IMR-90 (cell line): ENCODE results near the gene TNRC6C. TPM values are rescaled to one million over a fixed set of nuclear protein-coding genes. Genes with fewer than 3 reads are reported as not detected.

Experiments
- ATAC-seq: fragments of 200-7000 bp; cut with Tn5 transposase; 2 replicates; pipeline ENCODE4 v1.9.1; 2020; ENCODE audit warnings: low read depth, mild to moderate bottlenecking, moderate library complexity
- BruUV-seq: library from RNA; stranded (reverse); fragments of 400-500 nt; replicated peaks from 2 replicates; lab custom pipeline; 2021; lab: Mats Ljungman, UMichigan
- CTCF ChIA-PET: fragments of 300-600 bp; formaldehyde crosslinking; extraction: SDS; loops from one replicate; lab custom pipeline; 2021; ENCODE audit warnings: antibody characterized with exemption; lab: Yijun Ruan, JAX
- POLR2A ChIA-PET: fragments of 300-600 bp; sonication (Branson Sonifier 250); formaldehyde crosslinking; loops from one replicate; lab custom pipeline; 2022; ENCODE audit warnings: antibody characterized with exemption; ENCODE audit not compliant: unreplicated experiment; lab: Charles Lee
- DNase-seq: peaks from one replicate; pipeline ENCODE4 v3.0.0; 2013
- H2AFZ ChIP-seq: replicated peaks from 2 replicates; pipeline ENCODE3; 2013; ENCODE audit warnings: low read length, mild to moderate bottlenecking; ENCODE audit not compliant: poor library complexity
- H2AK5ac ChIP-seq: 2 replicates; pipeline ENCODE4 v1.6.1; 2013; ENCODE audit warnings: low read depth, low read length, inconsistent platforms
- H2AK9ac ChIP-seq: replicated peaks from 2 replicates; pipeline ENCODE3; 2013; ENCODE audit warnings: mild to moderate bottlenecking, low read depth, low read length, moderate library complexity; ENCODE audit not compliant: poor library complexity
- H2BK120ac ChIP-seq: 2 replicates; pipeline ENCODE4 v1.6.1; 2013; ENCODE audit warnings: low read depth, low read length, inconsistent platforms
- H2BK15ac ChIP-seq: 3 replicates; pipeline ENCODE4 v1.6.1; 2013; ENCODE audit warnings: low read depth, low read length, inconsistent platforms
- H2BK20ac ChIP-seq: 2 replicates; pipeline ENCODE4 v1.6.1; 2013; ENCODE audit warnings: low read depth, mild to moderate bottlenecking, inconsistent platforms, low read length, moderate library complexity
- H2BK5ac ChIP-seq: 2 replicates; pipeline ENCODE4 v1.6.1; 2013; ENCODE audit warnings: mild to moderate bottlenecking, low read depth, low read length, inconsistent platforms; ENCODE audit not compliant: poor library complexity, severe bottlenecking
- H3K14ac ChIP-seq: replicated peaks from 2 replicates; pipeline ENCODE4 v1.6.1; 2013; ENCODE audit warnings: low read depth, low read length, inconsistent platforms
- H3K18ac ChIP-seq: 2 replicates; pipeline ENCODE4 v1.6.1; 2013; ENCODE audit warnings: low read depth, low read length, control low read depth
- H3K23ac ChIP-seq: 2 replicates; pipeline ENCODE4 v1.6.1; 2013; ENCODE audit warnings: low read depth, low read length, inconsistent platforms
- H3K27ac ChIP-seq: 2 replicates; pipeline ENCODE4 v1.5.1; 2013; ENCODE audit warnings: mild to moderate bottlenecking, control low read depth, low read length; ENCODE audit not compliant: insufficient read depth
- H3K27me3 ChIP-seq: 2 replicates; pipeline ENCODE4 v1.6.1; 2013; ENCODE audit warnings: low read length; ENCODE audit not compliant: control insufficient read depth, insufficient read depth
- H3K36me3 ChIP-seq: 2 replicates; pipeline ENCODE4 v1.6.1; 2013; ENCODE audit warnings: low read length, mixed read lengths; ENCODE audit not compliant: control insufficient read depth, insufficient read depth
- H3K4ac ChIP-seq: 2 replicates; pipeline ENCODE4 v1.6.1; 2013; ENCODE audit warnings: low read depth, low read length, inconsistent platforms
- H3K4me1 ChIP-seq: 2 replicates; pipeline ENCODE4 v1.6.1; 2013; ENCODE audit warnings: low read length, mixed read lengths; ENCODE audit not compliant: control insufficient read depth, insufficient read depth
- H3K4me2 ChIP-seq: 2 replicates; pipeline ENCODE4 v1.6.1; 2013; ENCODE audit warnings: low read depth, mild to moderate bottlenecking, control low read depth, low read length, moderate library complexity
- H3K4me3 ChIP-seq: 2 replicates; pipeline ENCODE4 v1.5.1; 2013; ENCODE audit warnings: low read depth, mild to moderate bottlenecking, control low read depth, low read length, moderate library complexity; ENCODE audit not compliant: insufficient read depth
- H3K56ac ChIP-seq: 2 replicates; pipeline ENCODE4 v1.6.1; 2013; ENCODE audit warnings: low read length, inconsistent platforms; ENCODE audit not compliant: insufficient read depth; ENCODE audit errors: extremely low read depth
- H3K79me1 ChIP-seq, 2 experiments: 2 replicates each; pipeline ENCODE4 v1.6.1; 2013; ENCODE audit warnings: low read length in 2 of 2, inconsistent platforms in 1 of 2, low read depth in 1 of 2
- H3K9ac ChIP-seq: 2 replicates; pipeline ENCODE4 v1.6.1; 2013; ENCODE audit warnings: low read depth, low read length, control low read depth
- H3K9me1 ChIP-seq: 2 replicates; pipeline ENCODE4 v1.6.1; 2013; ENCODE audit warnings: low read length, inconsistent platforms; ENCODE audit not compliant: insufficient read depth
- H3K9me3 ChIP-seq: 2 replicates; pipeline ENCODE4 v1.6.1; 2013; ENCODE audit warnings: low read length; ENCODE audit not compliant: control insufficient read depth, insufficient read depth
- H4K20me1 ChIP-seq: 2 replicates; pipeline ENCODE4 v1.6.1; 2013; ENCODE audit warnings: low read length, inconsistent platforms; ENCODE audit not compliant: insufficient read depth
- H4K5ac ChIP-seq: 2 replicates; pipeline ENCODE4 v1.6.1; 2013; ENCODE audit warnings: mild to moderate bottlenecking, low read depth, low read length, control low read depth
- H4K8ac ChIP-seq, 2 experiments: 2 replicates each; pipeline ENCODE4 v1.6.1; 2013; ENCODE audit warnings: low read depth in 2 of 2, low read length in 2 of 2, control low read depth in 1 of 2, inconsistent platforms in 1 of 2
- H4K91ac ChIP-seq: 2 replicates; pipeline ENCODE4 v1.6.1; 2013; ENCODE audit warnings: low read depth, low read length, inconsistent platforms; ENCODE audit not compliant: insufficient read depth
- BHLHE40 ChIP-seq: fragments of 150-350 bp; IDR thresholded peaks from 2 replicates; pipeline ENCODE4 v1.6.1; 2016; ENCODE audit warnings: mild to moderate bottlenecking, low read depth, low read length
- CEBPB ChIP-seq: IDR thresholded peaks from 2 replicates; pipeline ENCODE4 v1.6.1; 2012; ENCODE audit warnings: low read depth, low read length, improper control_type of control experiment
- CHD1 ChIP-seq: IDR thresholded peaks from 2 replicates; pipeline ENCODE4 v1.6.1; 2012; ENCODE audit warnings: low read depth, low read length, improper control_type of control experiment
- CTCF ChIP-seq: conservative IDR thresholded peaks from 2 replicates; pipeline ENCODE4 v1.5.1; 2012; ENCODE audit warnings: mild to moderate bottlenecking, low read depth, low read length, improper control_type of control experiment
- ELK1 ChIP-seq: fragments of 150-350 bp; IDR thresholded peaks from 2 replicates; pipeline ENCODE4 v1.6.1; 2016; ENCODE audit warnings: low read depth, mild to moderate bottlenecking, low read length, moderate library complexity, borderline replicate concordance
- FOS ChIP-seq: fragments of 150-350 bp; IDR thresholded peaks from 2 replicates; pipeline ENCODE4 v1.6.1; 2016; ENCODE audit warnings: low read depth, low read length
- MAFK ChIP-seq: IDR thresholded peaks from 2 replicates; pipeline ENCODE4 v1.6.1; 2012; ENCODE audit warnings: low read depth, low read length, improper control_type of control experiment
- MAZ ChIP-seq: IDR thresholded peaks from 2 replicates; pipeline ENCODE4 v1.6.1; 2012; ENCODE audit warnings: low read depth, mild to moderate bottlenecking, low read length, improper control_type of control experiment, moderate library complexity, borderline replicate concordance
- MXI1 ChIP-seq: IDR thresholded peaks from 2 replicates; pipeline ENCODE4 v1.6.1; 2012; ENCODE audit warnings: low read depth, mild to moderate bottlenecking, low read length, moderate library complexity, borderline replicate concordance
- NFE2L2 ChIP-seq: fragments of 150-350 bp; IDR thresholded peaks from 2 replicates; pipeline ENCODE4 v1.6.1; 2016; ENCODE audit warnings: low read depth, mild to moderate bottlenecking, low read length
- POLR2A ChIP-seq: IDR thresholded peaks from 2 replicates; pipeline ENCODE4 v1.6.1; 2012; ENCODE audit warnings: mild to moderate bottlenecking, low read depth, low read length
- RAD21 ChIP-seq: IDR thresholded peaks from 2 replicates; pipeline ENCODE4 v1.6.1; 2012; ENCODE audit warnings: low read length, improper control_type of control experiment
- RCOR1 ChIP-seq: IDR thresholded peaks from 2 replicates; pipeline ENCODE4 v1.6.1; 2012; ENCODE audit warnings: mild to moderate bottlenecking, low read length, improper control_type of control experiment; ENCODE audit not compliant: insufficient replicate concordance
- RFX5 ChIP-seq: IDR thresholded peaks from 2 replicates; pipeline ENCODE4 v1.8.0; 2012; ENCODE audit warnings: low read depth, mild to moderate bottlenecking, low read length, moderate library complexity
- SMC3 ChIP-seq: fragments of 150-350 bp; IDR thresholded peaks from 2 replicates; pipeline ENCODE4 v1.6.1; 2016; ENCODE audit warnings: low read depth, mild to moderate bottlenecking, antibody characterized with exemption, low read length, moderate library complexity
- USF2 ChIP-seq: fragments of 150-350 bp; IDR thresholded peaks from 2 replicates; pipeline ENCODE4 v1.6.1; 2017; ENCODE audit warnings: mild to moderate bottlenecking, antibody characterized with exemption, low read length, low read depth
- WGBS, 2 experiments: methylation state at CpG; one replicate each; pipeline versions ENCODE4 v1.1.5 to v1.1.7; 2013; ENCODE audit warnings: missing lambda C conversion rate in 2 of 2; ENCODE audit not compliant: insufficient read length in 1 of 2; ENCODE audit errors: extremely low coverage in 2 of 2; 5-methylcytosine and 5-hydroxymethylcytosine counted together
- dilution Hi-C: fragments of 300-500 bp; cut with HindIII; formaldehyde crosslinking; loops from one replicate; pipeline ENCODE4 v1.14.3; 2018; ENCODE audit warnings: low sequenced_read_pairs; ENCODE audit not compliant: unreplicated experiment
- in situ Hi-C: fragments of 300-500 bp; cut with MboI; formaldehyde crosslinking; loops from 3 replicates; pipeline ENCODE4 v1.14.3; 2019; ENCODE audit warnings: low sequenced_read_pairs, inconsistent platforms, mixed read lengths
- intact Hi-C: fragments of 100-400 bp; cut with micrococcal nuclease; formaldehyde crosslinking; loops from 2 replicates; pipeline ENCODE4 v1.10.0; 2022
- polyA plus RNA-seq, 3 experiments: library from polyadenylated mRNA; depleted of rRNA; stranded (reverse); fragments of >200 nt; gene quantifications; 2 replicates each; pipeline ENCODE4 v1.2.3, GENCODE V29; 2012; ENCODE audit warnings: low replicate concordance in 1 of 3
- total RNA-seq: library from RNA; depleted of rRNA; stranded (reverse); fragments of >200 nt; gene quantifications from 2 replicates; pipeline ENCODE4 v1.2.3, GENCODE V29; 2012

TNRC6C gene
- total and polyA plus RNA-seq, 2 of the 4 experiments (the other 2 are of a cell fraction): 1.6 to 2.7 TPM

- in situ Hi-C loops (no loop called here), intact Hi-C loops (no loop called here), dilution Hi-C loops (no loop called here)
- no peak overlapping the region for H2BK120ac ChIP-seq
- H3K4me1 ChIP-seq: no peaks in the 10 kb centered on the region
- H3K4me2 ChIP-seq: no peak overlapping the region
- H3K23ac ChIP-seq: no peak overlapping the region
- H2BK15ac ChIP-seq: no peak overlapping the region
- no peak for DNase-seq
- no peaks in the 10 kb centered on the region for H3K9me3 ChIP-seq
- H3K9me1 ChIP-seq: peaks cover 5% of the 10 kb centered on the region; the same call in 1 of the 2 replicates
- CTCF ChIA-PET: interaction anchor here (0.6 kb wide), 1 partner anchor 74 kb away, joined by 6 read pairs; no protein-coding TSS in a partner anchor
- no peak overlapping the region for H2AK9ac ChIP-seq
- H2AK5ac ChIP-seq: no peak overlapping the region
- no peak overlapping the region for H3K14ac ChIP-seq
- peaks cover 8 to 9% of the 10 kb centered on the region in 2 experiments for H3K79me1 ChIP-seq
- H3K36me3 ChIP-seq: no peaks in the 10 kb centered on the region
- no peak overlapping the region for H3K4ac ChIP-seq
- H2BK5ac ChIP-seq: no peak overlapping the region
- no CpG with 5 or more reads among the region's 2 CpGs for WGBS, 2 experiments
- POLR2A ChIA-PET: no interaction called here
- no peak overlapping the region for H3K56ac ChIP-seq
- no TSS peak for BruUV-seq
- no peak for TF ChIP-seq RAD21
- TF ChIP-seq CTCF: no peak
- no peak for TF ChIP-seq SMC3
- TF ChIP-seq FOS: no peak
- TF ChIP-seq ELK1: no peak
- no peak for TF ChIP-seq MAFK
- TF ChIP-seq USF2: no peak
- no peak for TF ChIP-seq CEBPB
- TF ChIP-seq POLR2A: no peak
- TF ChIP-seq CHD1: no peak
- no peak for TF ChIP-seq BHLHE40
- TF ChIP-seq RFX5: no peak
- TF ChIP-seq MAZ: no peak
- TF ChIP-seq MXI1: no peak
- TF ChIP-seq NFE2L2: no peak
- TF ChIP-seq RCOR1: no peak
- H4K91ac ChIP-seq: no peak overlapping the region
- H4K8ac ChIP-seq: no peak overlapping the region
- no peak overlapping the region for H4K5ac ChIP-seq
- H4K20me1 ChIP-seq: peaks cover 4% of the 10 kb centered on the region; the same call in 1 of the 2 replicates
- ATAC-seq: no peak
- no peak overlapping the region for H3K9ac ChIP-seq
- no peaks in the 10 kb centered on the region for H3K27me3 ChIP-seq
- no peak overlapping the region for H3K4me3 ChIP-seq
- H3K18ac ChIP-seq: no peak overlapping the region
- H2AFZ ChIP-seq: no peak overlapping the region
- H3K27ac ChIP-seq: no peak overlapping the region
- no peak overlapping the region for H2BK20ac ChIP-seq
Observed at GRCh38 chr17:77973953-77974352, 15.4 kb downstream of the TNRC6C start.
